Measurements from ENCODE around the gene GLT6D1.

GLT6D1 gene

DNA sequence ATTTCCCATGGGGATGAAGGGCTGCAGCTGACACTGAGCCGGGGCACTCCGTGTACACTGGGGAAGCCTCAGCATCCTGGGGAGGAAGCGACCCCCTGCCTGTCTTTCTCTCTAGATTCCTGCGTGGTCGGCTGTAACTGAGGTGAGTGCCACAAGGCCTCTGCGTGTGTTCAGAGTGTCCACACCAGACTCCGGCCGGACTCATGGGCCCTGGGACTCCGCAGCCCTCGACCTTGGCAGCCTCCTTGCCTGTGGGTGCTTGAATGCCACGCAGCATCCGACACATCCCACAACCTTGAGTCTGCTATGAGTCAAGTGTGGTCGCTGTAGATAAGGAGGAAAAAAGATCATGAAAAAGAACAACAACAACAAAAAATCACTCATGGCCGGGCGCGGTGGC, 54.4 kb downstream of the GLT6D1 start:
- no peak for DNase-seq (ENCODE audit: low read depth, low spot score)

DNA sequence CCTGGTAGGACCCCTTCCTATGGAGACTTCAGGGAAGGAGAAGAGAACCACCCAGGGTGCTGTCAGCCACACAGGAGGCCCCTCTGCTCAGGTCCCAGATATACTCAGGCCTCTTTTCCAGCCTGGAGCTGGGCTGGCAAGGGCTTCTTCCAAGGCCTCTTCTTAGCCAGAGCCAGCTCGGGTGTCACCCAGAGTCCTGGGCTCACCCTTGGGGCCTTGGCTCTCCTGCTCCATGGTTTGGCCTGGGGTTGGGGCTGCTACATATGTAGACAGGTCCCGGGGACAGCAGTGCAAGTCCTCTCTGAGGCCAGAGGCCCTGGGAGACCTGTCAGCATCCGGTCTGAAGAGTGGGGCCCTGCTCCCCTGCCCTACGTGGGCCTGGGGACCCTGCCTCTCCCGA, 55.0 kb downstream of the GLT6D1 start:
- no peak for DNase-seq (ENCODE audit: low read depth, low spot score)

DNA sequence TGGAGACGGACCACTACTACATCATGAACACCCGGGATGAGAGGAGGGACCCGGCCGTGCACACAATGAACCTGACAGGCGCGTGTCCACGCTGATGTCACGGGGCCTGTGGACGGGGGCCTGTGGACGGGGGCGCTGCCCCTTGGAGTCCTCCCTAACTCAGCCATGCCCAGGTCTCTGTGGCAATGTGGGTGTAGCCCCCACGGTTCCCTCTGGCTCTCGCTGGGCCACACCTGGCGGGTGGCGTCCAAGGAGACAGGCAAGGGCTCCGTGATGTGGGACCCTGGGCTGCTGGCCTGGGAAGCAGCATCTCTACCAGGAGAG, 55.7 kb downstream of the GLT6D1 start:
- no peak for DNase-seq (ENCODE audit: low read depth, low spot score)

DNA sequence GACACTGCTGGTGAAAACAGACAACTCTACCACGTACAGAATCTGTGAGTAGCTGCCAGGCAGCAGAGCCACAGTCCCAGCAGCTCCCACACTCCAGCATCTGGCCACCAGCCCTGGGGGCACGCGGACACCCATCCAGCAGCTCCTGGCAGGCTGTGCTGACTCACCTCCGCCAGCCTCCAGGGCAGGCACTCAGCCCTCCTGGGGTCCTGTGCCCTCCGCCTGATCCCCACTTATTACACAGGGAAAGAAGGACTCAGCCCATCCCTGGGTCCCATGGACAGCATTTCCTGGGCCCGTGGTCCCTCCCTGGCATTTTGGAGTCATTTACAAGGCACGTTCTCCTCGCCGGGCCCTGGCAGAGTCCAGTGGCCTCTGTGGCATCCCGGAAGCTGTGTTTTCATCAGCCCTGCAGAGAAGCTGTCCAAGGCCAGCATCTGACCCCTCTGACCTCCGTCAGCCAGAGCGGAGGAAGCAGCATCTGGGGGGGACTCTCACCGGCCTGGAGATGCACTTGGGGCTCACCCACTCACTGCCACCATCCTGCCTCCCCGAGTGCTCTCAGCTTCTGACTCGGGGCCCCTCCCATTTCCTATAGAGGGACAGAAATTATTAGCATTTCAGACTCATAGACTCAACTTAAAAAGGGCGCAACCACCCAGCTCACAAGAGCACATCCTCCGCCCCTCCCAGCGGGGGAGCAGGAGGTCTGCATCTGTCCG, 56.2 kb downstream of the GLT6D1 start:
- DNase-seq (ENCODE audit: low read depth, low spot score): no peak

DNA sequence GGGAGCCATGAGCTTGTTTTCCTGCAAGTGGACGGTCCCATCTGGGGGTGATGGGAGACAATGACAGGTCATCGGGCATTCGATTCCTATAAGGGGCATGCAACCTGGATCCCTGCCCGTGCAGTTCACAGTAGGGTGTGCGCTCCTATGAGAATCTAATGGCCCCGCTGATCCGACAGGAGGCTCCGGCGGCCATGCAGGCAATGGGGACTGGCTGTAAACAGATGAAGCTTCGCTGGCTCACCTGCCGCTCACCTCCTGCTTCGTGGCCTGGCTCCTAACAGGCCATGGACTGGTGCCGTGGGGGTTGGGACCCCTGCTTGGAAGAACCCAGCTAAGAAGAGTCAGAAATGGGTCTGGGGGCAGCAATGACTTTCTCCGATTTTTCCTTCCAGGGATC, 56.8 kb downstream of the GLT6D1 start:
- no peak for DNase-seq (ENCODE audit: low read depth, low spot score)

DNA sequence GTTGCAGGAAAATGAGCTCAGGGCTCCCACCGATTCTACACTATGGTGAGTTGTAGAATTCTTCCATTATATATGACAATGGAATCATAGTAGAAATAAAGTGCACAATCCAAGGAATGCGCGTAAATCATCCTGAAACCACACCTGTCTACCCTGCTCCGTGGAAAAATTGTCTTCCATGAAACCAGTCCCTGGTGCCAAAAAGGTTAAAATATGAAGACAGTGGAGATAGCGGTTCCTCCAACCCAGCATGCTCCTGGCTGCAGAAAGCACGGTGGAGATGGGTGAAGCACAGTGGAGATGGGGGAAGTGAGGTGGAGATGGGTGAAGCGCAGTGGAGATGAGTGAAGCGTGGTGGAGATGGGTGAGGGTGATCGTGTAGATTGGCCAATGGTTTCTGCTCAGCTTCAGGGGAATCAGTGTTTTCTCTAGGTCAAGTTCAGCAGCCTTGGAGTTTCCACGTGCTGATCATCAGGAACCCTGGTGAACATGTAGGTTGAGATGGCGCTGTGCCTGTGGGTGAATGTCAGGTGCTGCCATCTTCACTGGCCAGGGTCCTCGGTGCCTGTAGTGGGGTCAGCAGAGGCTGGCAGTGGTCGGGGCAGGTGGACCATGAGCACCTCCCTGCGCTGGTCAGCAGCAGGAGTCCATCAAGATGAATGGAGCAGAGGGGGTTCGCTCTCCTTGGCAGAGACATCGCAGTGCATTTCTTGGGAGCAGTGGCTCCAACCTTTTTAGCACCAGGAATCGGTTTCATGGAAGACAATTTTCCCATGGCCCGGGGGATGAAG, 57.5 kb downstream of the GLT6D1 start:
- DNase-seq (ENCODE audit: low read depth, low spot score): no peak

DNA sequence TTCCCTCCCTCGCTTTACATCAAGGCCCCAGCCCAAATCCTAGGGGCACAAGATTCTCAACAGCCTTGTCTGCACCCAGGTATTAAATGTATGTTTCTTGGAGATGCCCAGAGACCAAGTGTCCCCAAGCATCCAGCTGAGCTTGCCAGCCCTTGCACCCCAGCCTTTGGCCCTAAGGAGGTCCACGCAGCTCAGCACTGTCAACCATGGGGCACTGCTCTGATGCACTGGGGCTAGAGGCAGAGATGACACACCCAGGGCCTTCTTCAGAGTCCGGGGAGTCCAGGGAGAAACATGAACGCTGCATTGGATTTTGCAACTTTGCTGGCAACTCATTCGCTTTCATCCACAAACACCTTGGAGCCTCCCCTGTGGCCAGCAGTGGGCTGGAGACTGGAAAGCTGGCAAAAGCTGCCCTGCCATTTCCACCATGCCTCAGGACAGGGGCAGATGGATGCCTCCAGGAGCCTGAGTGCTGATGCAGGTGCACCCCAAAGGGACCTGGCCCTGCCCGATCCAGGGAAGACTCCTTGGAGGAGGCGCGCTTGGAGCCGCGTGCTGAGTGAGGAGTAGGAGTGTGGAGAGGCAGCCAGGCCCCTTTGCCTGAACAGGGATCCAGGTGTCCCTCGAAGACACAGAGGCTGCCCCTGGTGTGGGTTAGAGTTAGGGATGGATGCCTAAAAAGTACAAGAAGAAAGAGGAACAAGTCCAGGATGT, 58.5 kb downstream of the GLT6D1 start:
- DNase-seq (ENCODE audit: low read depth, low spot score): no peak

DNA sequence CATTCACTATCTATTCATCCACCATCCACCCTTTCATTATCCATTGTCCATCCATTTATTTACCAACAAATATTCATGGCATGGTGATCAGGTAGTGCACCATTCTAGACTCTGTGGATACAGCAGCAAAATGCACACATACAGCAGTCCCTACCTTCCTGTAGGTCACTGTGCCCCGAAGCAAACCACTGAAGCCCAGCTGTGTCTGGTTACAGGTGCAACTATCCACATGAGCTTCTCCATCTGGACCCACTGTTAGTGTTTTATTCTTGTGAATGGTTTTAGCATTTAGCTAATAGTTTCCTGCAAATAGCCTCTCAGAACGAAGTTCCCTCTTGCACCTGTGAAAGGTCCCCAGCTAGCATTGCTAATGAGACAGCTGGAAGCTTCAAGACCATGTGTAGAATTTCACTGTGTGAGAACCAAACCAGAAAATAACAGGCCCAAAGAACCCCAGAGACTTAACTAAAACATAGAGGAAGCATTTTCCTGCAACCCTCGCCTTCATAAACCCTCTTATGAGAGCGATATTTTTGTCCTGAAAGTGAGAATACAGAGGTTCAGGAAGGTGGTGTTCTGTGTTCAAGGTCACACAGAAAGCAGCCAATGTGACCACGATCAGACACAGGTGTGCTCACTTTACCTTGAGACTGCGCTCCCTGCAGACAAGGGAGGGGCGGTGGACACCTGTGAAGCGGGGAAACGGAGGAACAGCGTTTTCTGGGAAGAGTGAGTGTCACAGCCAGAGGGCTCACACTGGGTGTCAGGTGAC, 59.3 kb downstream of the GLT6D1 start:
- DNase-seq (ENCODE audit: low read depth, low spot score): no peak

DNA sequence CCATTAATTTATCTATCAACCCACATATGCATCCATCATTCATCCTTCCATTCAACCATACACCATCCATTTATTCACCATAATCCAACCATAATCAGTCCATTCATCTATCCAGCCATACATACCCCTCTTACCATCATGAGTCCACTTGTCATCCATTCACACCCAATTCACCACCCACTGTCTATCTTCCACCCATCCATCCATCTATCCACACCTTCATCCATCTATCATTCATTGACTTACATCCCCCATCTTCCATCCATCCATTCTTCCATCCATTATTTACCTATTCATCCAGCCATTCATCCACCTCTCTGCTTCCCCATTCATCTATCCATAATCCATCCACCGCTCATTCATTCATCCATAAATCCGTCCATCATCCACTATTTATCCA, 60.0 kb downstream of the GLT6D1 start:
- no peak for DNase-seq (ENCODE audit: low read depth, low spot score)

DNA sequence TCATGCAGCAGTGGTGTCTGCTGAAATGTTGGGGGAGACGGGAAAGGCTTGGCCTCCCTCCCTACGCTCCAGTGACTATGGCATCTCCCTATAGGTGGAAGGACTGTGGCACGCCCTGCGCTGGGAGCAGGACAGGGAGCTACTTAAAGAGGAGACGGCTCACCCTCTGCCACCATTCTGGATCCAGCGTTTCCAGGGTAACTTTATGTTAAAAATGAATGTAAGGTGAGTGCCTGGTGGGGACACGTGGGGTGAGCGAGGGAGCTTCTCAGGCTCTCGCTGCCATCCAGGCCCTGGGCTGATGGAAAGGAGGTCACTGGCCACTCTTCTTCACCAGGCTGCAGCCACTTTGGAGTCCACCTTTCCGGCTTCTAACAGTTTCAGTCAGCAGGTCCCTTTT, 62.1 kb downstream of the GLT6D1 start:
- no peak for DNase-seq (ENCODE audit: low read depth, low spot score)

DNA sequence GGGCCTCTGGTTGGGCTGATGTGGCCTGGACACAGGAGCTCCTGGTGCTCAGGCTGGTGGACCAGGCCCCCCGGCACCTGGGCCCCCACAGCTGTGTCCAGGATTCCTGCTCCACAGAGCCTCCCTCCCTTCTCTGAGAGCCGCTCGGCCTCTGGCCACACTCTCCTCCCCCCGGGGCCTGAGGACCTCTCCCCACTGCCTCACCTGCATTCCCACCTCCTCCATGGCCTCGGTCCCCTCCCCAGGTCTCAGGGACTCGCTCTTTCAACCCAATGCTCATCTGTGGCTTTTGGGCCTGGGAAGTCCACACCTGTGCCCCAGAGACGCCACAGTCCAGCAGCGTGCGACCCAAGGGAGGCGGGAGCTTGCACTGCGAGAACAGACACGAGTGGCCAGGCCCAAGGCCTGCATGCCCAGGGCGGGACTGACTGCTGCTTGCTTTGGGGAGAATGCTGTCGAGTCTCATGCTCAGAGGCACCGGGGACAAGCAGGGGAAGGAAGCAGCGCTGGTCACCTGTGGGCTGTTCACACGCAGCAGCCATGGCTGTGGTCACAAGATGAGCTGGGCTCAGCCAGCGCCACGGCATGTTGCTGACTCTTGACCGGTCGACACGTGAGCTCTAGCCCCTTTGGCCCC, 63.2 kb downstream of the GLT6D1 start:
- DNase-seq (ENCODE audit: low read depth, low spot score): no peak

DNA sequence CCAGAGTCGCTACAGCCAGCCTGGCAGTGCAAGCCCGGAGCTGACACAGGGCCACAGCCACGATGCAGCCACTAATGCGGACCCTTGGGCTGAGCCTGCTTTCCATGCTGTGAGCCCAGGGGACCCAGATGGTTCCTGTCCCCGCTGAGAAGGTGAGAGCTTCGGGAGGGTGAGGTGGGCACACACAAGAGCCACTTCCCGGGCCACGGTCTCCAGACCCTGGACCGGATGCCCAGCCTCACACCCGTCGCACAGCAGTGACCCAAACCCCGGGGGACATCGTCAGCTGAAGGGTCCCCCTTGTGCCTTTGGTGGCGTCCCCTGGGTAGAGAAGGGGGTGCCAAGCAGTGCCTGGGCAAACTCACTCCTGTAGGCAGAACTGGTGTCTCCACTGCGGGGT, 64.4 kb downstream of the GLT6D1 start:
- DNase-seq (ENCODE audit: low read depth, low spot score): no peak

DNA sequence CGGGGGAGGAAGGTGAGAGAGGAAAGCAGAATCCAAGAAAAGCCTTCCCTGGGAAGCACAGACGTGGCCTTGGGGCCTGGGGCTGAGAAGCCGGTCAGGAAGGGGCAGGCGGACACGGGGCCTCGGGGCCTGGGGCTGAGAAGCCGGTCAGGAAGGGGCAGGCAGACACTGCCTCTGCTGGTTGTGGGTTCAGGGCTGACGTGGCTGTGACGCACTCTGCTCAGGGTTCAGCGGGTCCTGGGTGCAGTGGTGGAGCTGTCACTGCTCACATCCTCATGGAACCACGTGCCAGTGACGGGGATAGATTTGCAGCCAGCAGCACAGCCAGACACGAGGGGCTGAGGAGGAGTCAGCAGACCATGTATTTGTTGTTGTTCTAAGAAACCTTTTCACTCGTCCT, 65.0 kb downstream of the GLT6D1 start:
- DNase-seq (ENCODE audit: low read depth, low spot score): no peak

Measured in iPS DF 19.7 (cell line).